ENCODE measurements around the gene CFB.
"Not testable (repeated sequence)": the region's sequence is repeated elsewhere in the genome, so short reads cannot be mapped to it uniquely, and the experiment has no call there.

The CFB gene

DNA sequence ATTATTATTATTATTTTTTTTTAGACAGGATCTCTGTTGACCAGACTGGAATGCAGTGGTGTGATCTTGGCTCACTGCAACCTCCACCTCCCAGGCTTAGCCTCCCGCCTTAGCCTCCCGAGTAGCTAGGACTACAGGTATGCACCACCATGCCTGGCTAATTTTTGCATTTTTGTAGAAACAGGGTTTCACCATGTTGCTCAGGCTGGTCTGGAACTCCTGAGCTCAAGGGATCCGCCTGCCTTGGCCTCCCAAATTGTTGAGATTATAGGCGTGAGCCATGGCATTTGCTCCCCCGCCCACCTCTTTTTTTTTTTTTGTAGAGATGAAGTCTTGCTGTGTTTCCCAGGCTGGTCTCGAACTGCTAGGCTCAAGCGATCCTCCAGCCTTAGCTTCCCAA is 36.6 kb upstream of the CFB start:
- H2BK120ac ChIP-seq (ENCODE audit: low read depth, low read length); H3K9ac ChIP-seq (ENCODE audit: low read depth, low read length, poor library complexity); H3K36me3 ChIP-seq (replicated peaks in 1 of 2; ENCODE audit: control insufficient read depth in 2 of 2, insufficient read depth in 2 of 2, low read length in 2 of 2); DNase-seq (ENCODE audit: low spot score); H4K8ac ChIP-seq (ENCODE audit: low read depth, low read length); H3K27me3 ChIP-seq (ENCODE audit: control insufficient read depth in 3 of 3, insufficient read depth in 3 of 3, low read depth in 1 of 3, low read length in 3 of 3); H4K91ac ChIP-seq (ENCODE audit: low read depth, low read length, poor library complexity); H3K79me1 ChIP-seq (ENCODE audit: low read depth, low read length); H3K4me2 ChIP-seq (ENCODE audit: insufficient read depth, low read length, poor library complexity, severe bottlenecking); H3K9me3 ChIP-seq (replicated peaks in 1 of 2; ENCODE audit: control insufficient read depth in 2 of 2, insufficient read depth in 1 of 2, low read depth in 1 of 2, low read length in 2 of 2); H2BK12ac ChIP-seq (ENCODE audit: low read length); H3K4ac ChIP-seq (ENCODE audit: low read length); H3K4me3 ChIP-seq (ENCODE audit: low read length in 2 of 2); H2AK5ac ChIP-seq (ENCODE audit: low read depth, low read length); H3K27ac ChIP-seq (replicated peaks; ENCODE audit: low read length); H3K23ac ChIP-seq (ENCODE audit: low read depth, low read length, poor library complexity); H2BK15ac ChIP-seq (ENCODE audit: low read length); H2BK5ac ChIP-seq (ENCODE audit: low read length); H3K18ac ChIP-seq (ENCODE audit: low read length); H3K14ac ChIP-seq (ENCODE audit: low read length); H3K4me1 ChIP-seq (ENCODE audit: control insufficient read depth in 2 of 2, insufficient read depth in 1 of 2, low read depth in 1 of 2, low read length in 2 of 2); H2AFZ ChIP-seq (ENCODE audit: low read length): not testable (repeated sequence)
- no CpG with 5 or more reads among the region's 7 CpGs for WGBS, 2 donors (ENCODE audit: extremely low coverage in 2 of 2, insufficient read length in 2 of 2, insufficient replicate concordance in 1 of 2)

DNA sequence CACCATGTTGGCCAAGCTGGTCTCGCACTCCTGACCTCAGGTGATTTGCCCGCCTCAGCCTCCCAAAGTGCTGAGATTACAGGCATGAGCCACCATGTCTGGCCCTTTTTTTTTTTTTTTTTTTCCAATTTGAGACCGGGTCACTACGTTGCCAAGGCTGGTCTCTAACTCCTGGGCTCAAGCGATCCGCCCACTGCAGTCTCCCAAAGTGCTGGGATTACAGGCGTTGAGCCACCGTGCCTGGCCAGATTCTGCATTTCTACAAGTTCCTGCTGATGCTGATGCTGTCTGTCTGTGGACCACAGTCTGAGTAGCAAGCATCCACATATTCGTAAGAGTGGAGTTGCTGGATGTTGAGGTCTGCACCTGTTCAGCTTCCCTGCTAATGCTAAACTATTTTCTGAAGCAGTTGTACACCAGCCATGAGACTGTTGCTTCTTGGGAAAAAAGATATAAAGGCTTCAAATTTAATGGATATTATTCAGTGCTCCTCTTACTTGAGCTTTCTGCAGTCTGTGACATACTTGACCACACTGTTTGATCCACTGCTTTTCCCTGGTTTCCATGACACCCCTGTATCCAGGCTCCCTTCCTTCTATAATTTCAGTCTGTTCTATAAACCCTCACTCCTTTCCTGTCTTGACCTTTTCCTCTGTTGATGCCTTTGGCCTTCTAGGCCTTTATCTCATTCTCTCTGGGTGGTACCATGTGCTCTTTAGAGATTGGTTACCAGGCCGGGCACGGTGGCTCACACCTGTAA is 33.9 kb upstream of the CFB start:
- Histone ChIP-seq H3K36me3 (replicated peaks in 1 of 2; ENCODE audit: control insufficient read depth in 2 of 2, insufficient read depth in 2 of 2, low read length in 2 of 2) (no peaks in the 10 kb centered on the region), H2BK12ac (ENCODE audit: low read length) (no peak overlapping the region), H3K9ac (ENCODE audit: low read depth, low read length, poor library complexity) (no peak overlapping the region), H2AK5ac (ENCODE audit: low read depth, low read length) (no peak overlapping the region), H3K27me3 (ENCODE audit: control insufficient read depth in 3 of 3, insufficient read depth in 3 of 3, low read depth in 1 of 3, low read length in 3 of 3) (no peaks in the 10 kb centered on the region), H2BK5ac (ENCODE audit: low read length) (no peak overlapping the region), H3K27ac (replicated peaks; ENCODE audit: low read length) (no peak overlapping the region), H3K9me3 (replicated peaks in 1 of 2; ENCODE audit: control insufficient read depth in 2 of 2, insufficient read depth in 1 of 2, low read depth in 1 of 2, low read length in 2 of 2) (peaks cover 0 to 2% of the 10 kb centered on the region in 2 donors), H3K79me1 (ENCODE audit: low read depth, low read length) (no peaks in the 10 kb centered on the region), H3K14ac (ENCODE audit: low read length) (no peak overlapping the region), H3K4me3 (ENCODE audit: low read length in 2 of 2) (no peak overlapping the region), H2AFZ (ENCODE audit: low read length) (no peak overlapping the region), H3K4ac (ENCODE audit: low read length) (no peak overlapping the region), H3K4me1 (ENCODE audit: control insufficient read depth in 2 of 2, insufficient read depth in 1 of 2, low read depth in 1 of 2, low read length in 2 of 2) (peaks cover 0 to 4% of the 10 kb centered on the region in 2 donors), H4K8ac (ENCODE audit: low read depth, low read length) (no peak overlapping the region), H3K4me2 (ENCODE audit: insufficient read depth, low read length, poor library complexity, severe bottlenecking) (no peak overlapping the region), H2BK120ac (ENCODE audit: low read depth, low read length) (no peak overlapping the region), H2BK15ac (ENCODE audit: low read length) (no peak overlapping the region), H3K23ac (ENCODE audit: low read depth, low read length, poor library complexity) (no peak overlapping the region), H4K91ac (ENCODE audit: low read depth, low read length, poor library complexity) (no peak overlapping the region), H3K18ac (ENCODE audit: low read length) (no peak overlapping the region)
- no peak for DNase-seq (ENCODE audit: low spot score)
- WGBS, 2 donors (ENCODE audit: extremely low coverage in 2 of 2, insufficient read length in 2 of 2, insufficient replicate concordance in 1 of 2) = no CpG with 5 or more reads among the region's 11 CpGs

DNA sequence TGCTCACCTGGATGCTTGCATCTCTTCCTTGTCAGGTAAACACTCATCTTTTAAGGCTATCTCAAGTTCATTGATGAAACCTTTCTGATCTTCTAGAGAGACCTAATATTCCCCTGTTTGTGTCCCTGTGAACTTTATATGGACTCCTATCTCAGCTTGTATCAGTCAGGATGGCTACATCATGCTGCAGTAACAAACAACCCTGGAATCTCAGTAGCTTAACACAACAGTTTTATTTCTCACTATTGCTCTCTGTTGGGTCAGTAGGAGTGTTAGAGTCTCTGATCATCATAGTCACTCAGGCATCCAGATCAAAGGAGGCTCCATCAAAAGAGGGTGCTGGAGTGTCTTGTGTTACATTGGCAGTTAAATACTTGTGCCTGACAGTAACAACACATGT is 30.5 kb upstream of the CFB start:
- Histone ChIP-seq H3K36me3 (replicated peaks in 1 of 2; ENCODE audit: control insufficient read depth in 2 of 2, insufficient read depth in 2 of 2, low read length in 2 of 2) (no peaks in the 10 kb centered on the region), H4K8ac (ENCODE audit: low read depth, low read length) (no peak overlapping the region), H3K4me3 (ENCODE audit: low read length in 2 of 2) (no peak overlapping the region), H3K27ac (replicated peaks; ENCODE audit: low read length) (no peak overlapping the region), H4K91ac (ENCODE audit: low read depth, low read length, poor library complexity) (no peak overlapping the region), H3K4me2 (ENCODE audit: insufficient read depth, low read length, poor library complexity, severe bottlenecking) (no peak overlapping the region), H3K9me3 (replicated peaks in 1 of 2; ENCODE audit: control insufficient read depth in 2 of 2, insufficient read depth in 1 of 2, low read depth in 1 of 2, low read length in 2 of 2) (peaks cover 0 to 2% of the 10 kb centered on the region in 2 donors), H2AFZ (ENCODE audit: low read length) (no peak overlapping the region), H3K79me1 (ENCODE audit: low read depth, low read length) (no peaks in the 10 kb centered on the region), H3K18ac (ENCODE audit: low read length) (no peak overlapping the region), H3K9ac (ENCODE audit: low read depth, low read length, poor library complexity) (no peak overlapping the region), H3K23ac (ENCODE audit: low read depth, low read length, poor library complexity) (no peak overlapping the region), H3K14ac (ENCODE audit: low read length) (no peak overlapping the region), H3K4me1 (ENCODE audit: control insufficient read depth in 2 of 2, insufficient read depth in 1 of 2, low read depth in 1 of 2, low read length in 2 of 2) (peaks cover 0 to 2% of the 10 kb centered on the region in 2 donors), H2AK5ac (ENCODE audit: low read depth, low read length) (no peak overlapping the region), H3K27me3 (ENCODE audit: control insufficient read depth in 3 of 3, insufficient read depth in 3 of 3, low read depth in 1 of 3, low read length in 3 of 3) (no peaks in the 10 kb centered on the region), H2BK5ac (ENCODE audit: low read length) (no peak overlapping the region), H2BK15ac (ENCODE audit: low read length) (no peak overlapping the region), H2BK12ac (ENCODE audit: low read length) (no peak overlapping the region), H2BK120ac (ENCODE audit: low read depth, low read length) (no peak overlapping the region), H3K4ac (ENCODE audit: low read length) (no peak overlapping the region)
- no peak for DNase-seq (ENCODE audit: low spot score)

DNA sequence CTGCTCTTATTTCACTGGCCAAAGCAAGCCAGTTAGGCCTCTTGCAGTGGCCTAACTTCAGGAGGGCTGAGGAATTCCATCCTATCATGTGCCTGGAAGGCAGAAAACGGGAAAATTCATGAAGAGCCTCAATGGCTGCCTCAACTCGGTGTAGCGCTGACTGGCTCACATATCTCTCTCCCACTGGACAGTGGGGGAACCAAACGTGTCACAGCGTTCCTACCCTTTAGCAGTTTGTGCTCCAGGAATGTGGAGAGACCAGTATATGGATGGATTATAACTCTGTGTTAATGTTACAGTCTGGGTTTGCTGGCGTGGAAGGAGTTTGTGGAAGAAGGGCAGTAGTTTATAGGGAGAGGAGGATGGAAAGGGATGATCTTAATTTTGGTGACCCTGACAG is 30.1 kb upstream of the CFB start:
- Histone ChIP-seq H2AK5ac (ENCODE audit: low read depth, low read length) (no peak overlapping the region), H3K79me1 (ENCODE audit: low read depth, low read length) (no peaks in the 10 kb centered on the region), H3K4me1 (ENCODE audit: control insufficient read depth in 2 of 2, insufficient read depth in 1 of 2, low read depth in 1 of 2, low read length in 2 of 2) (peaks cover 0 to 2% of the 10 kb centered on the region in 2 donors), H3K27ac (replicated peaks; ENCODE audit: low read length) (no peak overlapping the region), H2BK5ac (ENCODE audit: low read length) (no peak overlapping the region), H3K27me3 (ENCODE audit: control insufficient read depth in 3 of 3, insufficient read depth in 3 of 3, low read depth in 1 of 3, low read length in 3 of 3) (no peaks in the 10 kb centered on the region), H3K4ac (ENCODE audit: low read length) (no peak overlapping the region), H3K4me3 (ENCODE audit: low read length in 2 of 2) (no peak overlapping the region), H2AFZ (ENCODE audit: low read length) (no peak overlapping the region), H3K9me3 (replicated peaks in 1 of 2; ENCODE audit: control insufficient read depth in 2 of 2, insufficient read depth in 1 of 2, low read depth in 1 of 2, low read length in 2 of 2) (peaks cover 0 to 2% of the 10 kb centered on the region in 2 donors), H4K91ac (ENCODE audit: low read depth, low read length, poor library complexity) (no peak overlapping the region), H2BK12ac (ENCODE audit: low read length) (no peak overlapping the region), H3K18ac (ENCODE audit: low read length) (no peak overlapping the region), H2BK15ac (ENCODE audit: low read length) (no peak overlapping the region), H3K4me2 (ENCODE audit: insufficient read depth, low read length, poor library complexity, severe bottlenecking) (no peak overlapping the region), H3K23ac (ENCODE audit: low read depth, low read length, poor library complexity) (no peak overlapping the region), H4K8ac (ENCODE audit: low read depth, low read length) (no peak overlapping the region), H3K9ac (ENCODE audit: low read depth, low read length, poor library complexity) (no peak overlapping the region), H2BK120ac (ENCODE audit: low read depth, low read length) (no peak overlapping the region), H3K36me3 (replicated peaks in 1 of 2; ENCODE audit: control insufficient read depth in 2 of 2, insufficient read depth in 2 of 2, low read length in 2 of 2) (no peaks in the 10 kb centered on the region), H3K14ac (ENCODE audit: low read length) (no peak overlapping the region)
- WGBS, 2 donors (ENCODE audit: extremely low coverage in 2 of 2, insufficient read length in 2 of 2, insufficient replicate concordance in 1 of 2) = no CpG with 5 or more reads among the region's 6 CpGs
- no peak for DNase-seq (ENCODE audit: low spot score)
